Non-pigmented ciliary epithelial cell (primary cell): ENCODE measurements around the gene SHTN1.

Experiments used
- DNase-seq: peaks from one replicate; pipeline ENCODE4 v3.0.0-alpha.2; 2010; ENCODE audit warnings: low read depth

Gene SHTN1

GRCh38 chr10:117005026-117005526 lies at the start of gene SHTN1:
SHTN1 (minus strand) TSS chr10:117005187; CDS start chr10:117005079, 108 bp downstream.
- DNase-seq = no peak

DNA sequence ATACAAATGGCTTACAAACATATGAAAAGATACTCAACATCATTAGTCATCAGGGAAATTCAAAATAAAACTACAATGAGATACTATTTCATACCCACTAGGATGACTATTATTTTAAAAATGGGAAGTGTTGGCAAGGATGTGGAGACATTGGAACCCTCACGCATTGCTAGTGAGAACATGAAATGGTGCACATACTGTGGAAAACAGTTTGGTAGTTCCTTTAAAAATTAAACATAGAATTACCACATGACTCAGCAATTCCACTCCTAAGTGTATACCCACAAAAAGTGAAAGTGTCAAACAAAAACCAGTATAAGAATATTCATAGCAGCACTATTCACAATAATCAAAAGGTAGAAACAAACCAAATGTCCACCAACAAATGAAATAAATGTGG lies 48.5 kb upstream of the SHTN1 start:
- no peak for DNase-seq

GRCh38 chr10:117047947-117048346 lies 43.0 kb upstream of the SHTN1 start:
- DNase-seq = no peak

- DNase-seq = no peak
These were observed 11.3 kb upstream of the SHTN1 start for GRCh38 chr10:117016266-117016665.

DNA sequence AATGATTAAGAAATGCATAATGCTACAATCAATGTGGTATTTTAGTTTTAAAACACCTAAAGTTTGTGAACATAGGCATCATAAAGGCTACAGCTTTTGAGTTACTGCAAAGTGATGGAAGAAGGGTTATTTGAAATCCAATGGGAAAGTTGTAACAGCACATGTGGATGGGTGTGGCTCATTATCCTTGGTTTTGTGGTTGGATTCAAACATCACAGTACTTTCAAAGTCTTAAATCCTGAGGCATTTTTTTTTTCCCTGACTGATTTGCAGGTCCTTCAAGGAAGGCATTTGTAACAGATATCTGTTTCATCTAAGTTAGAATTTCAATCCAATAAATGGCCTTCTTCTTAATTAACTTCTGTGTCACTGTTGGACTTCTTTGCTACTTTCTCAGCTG lies 9.8 kb upstream of the SHTN1 start:
- DNase-seq = no peak

DNA sequence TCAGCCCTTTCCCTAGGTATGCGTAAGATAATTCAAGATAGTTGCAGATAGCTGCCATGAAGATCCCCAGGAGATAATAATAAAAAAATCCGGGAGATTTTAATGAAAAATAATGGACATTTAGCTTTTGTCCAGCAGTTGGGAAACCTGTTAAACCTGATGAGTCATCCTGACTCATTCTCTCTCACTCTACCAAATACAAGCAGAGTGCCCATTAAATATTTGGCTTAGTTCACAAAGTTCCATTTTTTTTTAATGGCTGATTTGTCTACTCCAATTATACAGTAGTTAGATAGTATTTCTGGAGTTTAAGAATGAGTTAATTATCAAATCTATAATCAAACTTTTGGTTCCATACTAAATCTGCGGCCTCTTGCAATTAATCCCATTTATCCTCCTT lies 2.1 kb upstream of the SHTN1 start:
- no peak for DNase-seq

GRCh38 chr10:117005527-117006055 lies 604 bp upstream of the SHTN1 start:
- DNase-seq = no peak

DNA sequence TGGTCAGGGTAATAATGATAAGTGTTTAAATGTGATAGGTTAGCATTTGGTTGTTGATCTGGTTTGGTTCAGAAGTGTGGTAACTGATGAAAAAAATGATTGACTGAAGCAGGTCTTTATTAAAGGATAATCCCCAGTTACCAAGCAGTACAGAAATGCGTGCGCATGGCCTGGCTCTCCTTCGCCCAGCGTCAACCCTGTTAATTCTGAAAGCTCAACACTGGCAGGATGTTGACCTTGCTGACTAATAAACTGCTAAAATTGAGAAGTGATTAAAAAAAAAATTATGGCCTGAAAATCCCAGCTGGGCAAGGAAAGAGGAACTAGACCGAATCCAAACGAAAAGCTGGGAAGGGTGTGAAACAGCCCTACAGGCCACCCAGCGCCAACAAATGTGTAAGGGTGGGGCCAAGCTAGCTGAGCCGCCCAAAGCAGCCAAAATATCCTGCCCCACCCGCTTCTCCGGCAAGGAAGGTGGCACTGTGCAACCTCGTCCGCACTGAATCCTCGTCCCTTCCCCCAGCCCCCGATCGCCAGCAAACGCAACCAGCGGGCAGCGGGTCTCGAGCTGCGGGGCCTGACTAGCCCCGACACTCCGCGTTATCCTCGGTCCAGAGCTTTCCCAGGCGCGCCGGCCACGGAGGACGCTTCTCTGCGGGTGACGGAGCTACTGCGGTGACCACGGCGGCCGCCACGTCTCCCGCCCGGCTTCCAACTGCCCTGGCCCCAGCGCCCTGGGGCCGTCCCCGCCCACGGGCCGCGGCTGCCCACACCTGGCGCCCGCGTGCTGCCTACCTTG lies 561 bp downstream of the SHTN1 start:
- no peak for DNase-seq

- no peak for DNase-seq
These were observed 1.7 kb downstream of the SHTN1 start for GRCh38 chr10:117003336-117003735.

DNA sequence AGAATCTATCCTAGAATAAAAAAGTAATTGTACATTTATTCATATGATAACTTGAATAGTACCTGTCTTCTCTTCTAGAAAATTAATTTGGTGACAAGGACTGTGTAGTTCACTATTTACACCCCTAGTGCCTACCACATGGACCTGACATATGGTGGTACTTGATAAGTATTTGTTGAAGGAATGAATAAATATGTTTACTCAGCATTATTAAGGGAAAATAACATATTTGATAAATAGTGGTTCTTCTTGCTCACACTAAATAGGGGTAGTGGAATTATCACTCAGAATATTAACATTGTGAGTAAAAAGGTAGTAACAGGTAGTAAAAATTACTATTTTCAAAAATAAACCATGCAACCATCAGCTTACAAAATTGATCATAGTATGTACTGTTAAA lies 2.8 kb downstream of the SHTN1 start:
- no peak for DNase-seq

DNA sequence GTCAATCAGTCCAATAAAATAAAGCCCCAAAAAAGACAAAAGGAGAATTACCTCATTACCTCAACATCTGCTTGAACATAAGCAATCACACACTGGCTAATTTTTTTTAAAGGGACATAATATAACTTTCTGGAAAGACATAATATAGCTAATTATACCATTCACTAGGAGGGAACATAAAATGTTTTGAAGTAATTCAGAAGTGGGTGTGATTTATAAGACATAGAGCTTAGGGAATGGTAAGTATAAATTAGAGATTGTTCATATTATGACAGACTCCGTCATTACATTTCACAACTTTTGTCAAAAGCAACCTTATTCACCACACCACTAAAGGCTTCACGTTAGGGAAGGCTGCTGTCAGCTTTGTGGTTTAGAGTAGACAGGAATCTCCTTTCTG lies 3.8 kb downstream of the SHTN1 start:
- DNase-seq = no peak

- DNase-seq = no peak
These were observed 4.4 kb downstream of the SHTN1 start for GRCh38 chr10:117000580-117000979.

- DNase-seq = no peak
These were observed 6.8 kb downstream of the SHTN1 start for GRCh38 chr10:116998172-116998571.

GRCh38 chr10:116997015-116997414 lies 8.0 kb downstream of the SHTN1 start:
- no peak for DNase-seq

- no peak for DNase-seq
These were observed 9.3 kb downstream of the SHTN1 start for GRCh38 chr10:116995648-116996047.

DNA sequence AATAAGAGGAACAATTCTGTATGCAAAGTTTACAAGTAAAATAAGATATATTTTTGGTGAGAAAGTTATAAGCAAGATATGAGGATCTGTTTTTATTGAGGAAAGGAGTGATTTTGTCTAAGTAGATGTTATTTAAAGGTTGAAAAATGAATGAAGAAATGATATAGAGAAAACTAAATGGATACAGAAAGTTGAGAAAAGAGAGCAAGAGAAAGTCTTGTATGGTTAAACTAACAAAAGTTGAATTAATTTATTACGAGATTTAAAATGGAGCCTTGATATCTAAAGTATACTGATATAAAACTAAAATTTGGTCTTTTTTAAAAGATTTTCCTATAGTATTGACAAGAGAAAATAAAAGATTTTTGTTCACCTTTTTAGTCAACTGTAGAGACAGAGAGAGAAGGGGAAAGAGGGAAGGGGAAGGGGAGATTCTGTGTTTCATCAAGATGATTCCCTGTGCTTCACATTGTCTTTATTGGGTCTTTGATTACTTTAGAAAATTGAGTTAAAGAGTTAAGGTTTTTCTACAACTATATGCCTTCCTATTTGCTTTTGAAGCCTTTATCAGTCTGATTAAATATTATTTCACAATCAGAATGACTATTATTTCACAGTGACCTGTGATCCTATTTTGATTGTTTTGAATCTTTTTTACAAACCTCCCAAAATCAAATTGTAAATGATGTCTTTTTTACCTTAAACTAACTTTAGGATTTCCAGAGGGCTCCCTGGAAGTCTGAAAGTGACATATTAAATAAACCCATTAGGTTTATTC lies 10.7 kb downstream of the SHTN1 start:
- no peak for DNase-seq

- no peak for DNase-seq
These were observed 11.4 kb downstream of the SHTN1 start for GRCh38 chr10:116993610-116994009.

DNA sequence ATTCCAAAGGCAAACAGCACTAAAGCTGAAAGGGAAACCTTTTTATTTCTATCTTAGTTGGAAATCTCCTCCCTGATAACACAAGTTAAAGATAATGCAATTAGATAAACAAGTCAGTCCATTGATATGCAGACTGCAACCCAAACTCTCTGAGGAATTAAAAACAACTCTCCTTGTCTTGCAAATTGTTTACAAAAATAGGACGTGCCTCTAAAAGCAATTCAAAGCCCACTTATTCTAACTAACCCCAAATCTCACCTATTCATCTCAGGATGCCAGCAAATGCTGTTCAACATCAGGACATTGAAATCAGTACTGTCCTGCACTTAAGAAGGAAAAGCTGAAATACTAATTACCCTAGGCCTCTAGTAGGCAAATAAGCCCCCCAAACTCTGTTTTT lies 12.8 kb downstream of the SHTN1 start:
- no peak for DNase-seq

GRCh38 chr10:116990276-116990800 lies 14.6 kb downstream of the SHTN1 start:
- no peak for DNase-seq

GRCh38 chr10:116989439-116989838 lies 15.5 kb downstream of the SHTN1 start:
- no peak for DNase-seq

DNA sequence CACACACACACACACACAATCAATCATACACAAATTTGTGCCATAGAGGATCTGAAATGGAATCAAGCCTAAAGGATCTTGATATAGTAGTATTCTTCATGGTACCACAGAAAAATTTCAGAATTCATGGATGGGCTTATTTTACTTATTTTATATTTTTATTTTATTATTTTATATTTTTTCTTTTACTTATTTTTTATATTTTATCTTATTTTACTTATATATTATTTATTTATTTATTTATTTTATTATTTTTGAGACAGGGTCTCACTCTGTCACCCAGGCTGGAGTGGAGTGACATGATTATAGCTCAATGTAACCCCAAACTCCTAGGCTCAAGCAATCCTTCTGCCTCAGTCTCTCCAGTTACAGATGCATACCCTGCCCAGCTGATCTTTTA lies 16.7 kb downstream of the SHTN1 start:
- DNase-seq = no peak

- DNase-seq = no peak
These were observed 19.4 kb downstream of the SHTN1 start for GRCh38 chr10:116985611-116986010.
